ENCODE results near the gene INPP5B.
"Not testable (repeated sequence)": the region's sequence is repeated elsewhere in the genome, so short reads cannot be mapped to it uniquely, and the experiment has no call there.

Gene INPP5B

DNA sequence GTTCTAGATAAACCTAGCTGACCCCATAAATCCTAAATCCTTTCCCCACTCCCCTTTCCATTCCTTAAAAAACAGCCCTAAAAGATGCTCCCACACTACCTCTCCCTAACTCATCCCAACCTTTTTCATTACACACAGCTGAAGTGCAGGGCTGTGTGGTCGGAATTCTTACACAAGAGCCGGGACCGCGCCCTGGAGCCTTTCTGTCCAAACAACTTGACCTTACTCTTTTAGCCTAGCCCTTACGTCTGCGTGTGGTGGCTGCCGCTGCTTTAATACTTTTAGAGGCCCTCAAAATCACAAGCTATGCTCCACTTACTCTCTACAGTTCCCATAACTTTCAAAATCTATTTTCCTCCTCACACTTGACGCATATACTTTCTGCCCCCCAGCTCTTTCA is 36.0 kb downstream of the INPP5B start:
- H3K4me1 Mint-ChIP-seq, H3K27me3 Mint-ChIP-seq, H3K27ac Mint-ChIP-seq, ATAC-seq, H3K4me3 Mint-ChIP-seq, DNase-seq: not testable (repeated sequence)
- Mint-ChIP-seq H3K9me3 (peaks cover 18% of the 10 kb centered on the region), H3K36me3 (ENCODE audit: low read depth) (peaks cover 26% of the 10 kb centered on the region)

DNA sequence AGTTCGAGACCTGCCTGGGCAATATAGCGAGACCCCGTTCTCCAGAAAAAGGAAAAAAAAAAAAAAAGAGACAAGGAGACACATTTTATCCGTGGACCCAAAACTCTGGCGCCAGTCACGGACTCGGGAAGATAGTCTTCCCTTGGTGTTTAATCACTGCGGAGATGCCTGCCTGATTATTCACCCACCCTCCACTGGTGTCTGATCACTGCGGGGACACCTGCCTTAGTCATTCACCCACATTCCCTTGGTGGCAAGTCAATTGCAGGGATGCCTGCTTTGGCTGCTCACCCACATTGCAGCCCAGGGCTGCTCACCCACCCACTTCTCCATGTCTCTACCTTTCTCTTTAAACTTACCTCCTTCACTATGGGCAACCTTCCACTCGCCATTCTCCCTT is 38.3 kb downstream of the INPP5B start:
- H3K9me3 Mint-ChIP-seq, result peaks cover 18% of the 10 kb centered on the region
- H3K4me3 Mint-ChIP-seq, H3K27me3 Mint-ChIP-seq, ATAC-seq, H3K27ac Mint-ChIP-seq, DNase-seq, H3K4me1 Mint-ChIP-seq: not testable (repeated sequence)
- peaks cover 32% of the 10 kb centered on the region for H3K36me3 Mint-ChIP-seq (ENCODE audit: low read depth)

DNA sequence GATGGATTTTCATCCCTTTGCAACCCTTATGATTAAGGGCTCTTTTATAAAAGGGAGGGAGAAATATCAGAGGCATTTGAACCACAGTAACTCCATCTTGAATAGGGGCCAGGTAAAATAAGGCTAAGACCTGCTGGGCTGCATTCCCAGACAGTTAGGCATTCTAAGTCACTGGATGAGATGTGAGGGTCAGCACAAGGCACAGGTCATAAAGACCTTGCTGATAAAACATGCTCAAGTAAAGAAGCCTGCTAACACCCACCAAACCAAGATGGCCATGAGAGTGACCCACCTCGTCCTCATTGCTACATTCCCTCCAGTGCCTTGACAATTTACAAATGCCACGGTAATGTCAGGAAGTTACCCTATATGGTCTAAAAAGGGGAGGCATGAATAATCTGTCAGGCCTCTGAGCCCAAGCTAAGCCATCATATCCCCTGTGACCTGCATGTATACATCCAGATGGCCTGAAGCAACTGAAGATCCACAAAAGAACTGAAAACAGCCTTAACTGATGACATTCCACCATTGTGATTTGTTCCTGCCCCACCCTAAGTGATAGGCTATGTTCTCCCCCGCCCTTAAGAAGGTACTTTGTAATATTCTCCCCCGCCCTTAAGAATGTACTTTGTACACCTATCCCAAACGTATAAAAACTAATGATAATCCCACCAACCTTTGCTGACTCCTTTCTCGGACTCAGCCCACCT is 39.3 kb downstream of the INPP5B start:
- peaks cover 18% of the 10 kb centered on the region for H3K9me3 Mint-ChIP-seq
- not testable (repeated sequence) for DNase-seq, ATAC-seq, H3K27ac Mint-ChIP-seq, H3K4me1 Mint-ChIP-seq, H3K4me3 Mint-ChIP-seq, H3K27me3 Mint-ChIP-seq
- H3K36me3 Mint-ChIP-seq (ENCODE audit: low read depth), result peaks cover 32% of the 10 kb centered on the region

DNA sequence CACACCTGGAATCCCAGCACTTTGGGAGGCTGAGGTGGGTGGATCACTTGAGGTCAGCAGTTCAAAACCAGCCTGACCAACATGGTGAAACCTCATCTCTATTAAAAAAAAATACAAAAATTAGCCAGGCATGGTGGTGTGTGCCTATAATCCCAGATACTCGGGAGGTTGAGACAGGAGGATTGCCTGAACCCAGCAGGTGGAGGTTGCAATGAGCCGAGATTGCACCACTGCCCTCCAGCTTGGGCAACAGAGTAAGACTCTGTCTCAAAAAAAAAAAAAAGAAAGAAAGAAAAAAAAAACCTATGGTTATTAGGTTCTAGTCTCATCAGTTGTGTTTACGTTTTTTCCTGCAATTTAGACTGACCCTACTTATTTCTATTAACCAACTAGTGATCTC is 40.3 kb downstream of the INPP5B start:
- Mint-ChIP-seq H3K36me3 (ENCODE audit: low read depth) (peaks cover 36% of the 10 kb centered on the region), H3K9me3 (peaks cover 18% of the 10 kb centered on the region), H3K4me1 (peaks cover 12% of the 10 kb centered on the region)
- not testable (repeated sequence) for ATAC-seq, H3K27me3 Mint-ChIP-seq, DNase-seq, H3K27ac Mint-ChIP-seq, H3K4me3 Mint-ChIP-seq

DNA sequence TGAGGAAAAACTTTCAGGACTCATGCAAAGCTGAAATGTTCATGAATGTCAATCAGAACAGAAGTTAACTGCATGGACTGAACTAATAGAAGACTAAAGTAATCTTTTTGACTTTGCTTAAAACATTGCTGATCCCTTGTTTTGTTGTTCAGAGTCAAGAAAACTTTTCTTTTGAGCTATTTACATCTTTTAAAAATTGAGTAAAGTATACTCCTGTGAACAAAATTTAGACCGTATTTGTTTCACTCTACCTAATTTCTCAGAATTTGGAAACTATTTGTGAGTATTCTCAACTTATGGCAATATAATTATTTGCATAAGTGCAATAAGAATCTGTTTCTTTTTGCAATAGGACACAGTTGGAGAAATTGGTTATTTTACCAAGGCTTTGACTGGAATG is 41.1 kb downstream of the INPP5B start:
- DNase-seq (no peak), ATAC-seq (no peak)
- Mint-ChIP-seq H3K27ac (no peak overlapping the region), H3K4me1 (peaks cover 20% of the 10 kb centered on the region), H3K9me3 (peaks cover 18% of the 10 kb centered on the region), H3K27me3 (no peaks in the 10 kb centered on the region), H3K4me3 (no peak overlapping the region), H3K36me3 (ENCODE audit: low read depth) (peaks cover 41% of the 10 kb centered on the region)

DNA sequence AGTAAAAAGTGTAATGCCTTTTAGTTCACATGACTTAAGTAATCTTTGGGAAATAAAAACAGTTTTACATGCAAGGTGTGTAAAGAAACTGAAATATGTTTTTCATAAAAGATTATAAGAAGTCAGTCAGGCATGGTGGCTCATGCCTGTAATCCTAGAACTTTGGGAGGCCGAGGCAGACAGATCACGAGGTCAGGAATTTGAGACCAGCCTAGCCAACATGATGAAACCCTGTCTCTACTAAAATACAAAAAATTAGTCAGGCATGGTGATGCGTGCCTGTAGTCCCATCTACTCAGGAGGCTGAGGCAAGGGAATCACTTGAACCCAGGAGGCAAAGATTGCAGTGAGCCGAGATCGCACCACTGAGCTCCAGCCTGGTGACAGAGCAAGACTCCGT is 42.9 kb downstream of the INPP5B start:
- not testable (repeated sequence) for DNase-seq, ATAC-seq, H3K27me3 Mint-ChIP-seq, H3K4me3 Mint-ChIP-seq, H3K27ac Mint-ChIP-seq
- Mint-ChIP-seq H3K9me3 (peaks cover 16% of the 10 kb centered on the region), H3K4me1 (peaks cover 22% of the 10 kb centered on the region), H3K36me3 (ENCODE audit: low read depth) (peaks cover 39% of the 10 kb centered on the region)

DNA sequence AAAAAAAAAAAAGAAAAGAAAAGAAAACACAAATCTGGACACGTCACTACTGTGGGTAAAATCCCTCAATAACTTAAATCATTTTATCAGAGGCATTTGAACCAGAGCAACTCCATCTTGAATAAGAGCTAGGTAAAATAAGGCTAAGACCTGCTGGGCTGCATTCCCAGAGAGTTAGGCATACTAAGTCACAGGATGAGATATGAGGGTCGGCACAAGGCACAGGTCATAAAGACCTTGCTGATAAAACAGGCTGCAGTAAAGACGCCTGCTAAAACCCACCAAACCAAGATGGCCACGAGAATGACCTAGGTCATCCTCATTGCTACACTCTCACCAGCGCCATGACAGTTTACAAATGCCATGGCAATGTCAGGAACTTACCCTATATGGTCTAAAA is 43.9 kb downstream of the INPP5B start:
- Mint-ChIP-seq H3K9me3 (peaks cover 10% of the 10 kb centered on the region), H3K27me3 (no peaks in the 10 kb centered on the region), H3K4me3 (no peak overlapping the region), H3K4me1 (peaks cover 22% of the 10 kb centered on the region), H3K36me3 (ENCODE audit: low read depth) (peaks cover 31% of the 10 kb centered on the region), H3K27ac (no peak overlapping the region)
- ATAC-seq, result no peak
- DNase-seq, result no peak

DNA sequence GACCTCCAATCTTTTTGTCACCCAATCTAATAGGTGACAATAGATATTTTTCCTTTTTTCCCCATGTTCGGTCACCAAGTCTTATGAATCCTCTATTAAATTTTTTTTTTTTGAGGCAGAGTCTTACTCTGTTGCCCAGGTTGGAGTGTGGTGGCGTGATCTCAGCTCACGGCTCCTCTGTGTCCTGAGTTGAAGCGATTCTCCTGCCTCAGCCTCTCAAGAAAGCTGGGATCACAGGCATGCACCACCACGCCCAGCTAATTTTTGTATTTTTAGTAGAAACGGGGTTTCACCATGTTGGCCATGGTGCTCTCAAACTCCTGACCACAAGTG is 45.0 kb downstream of the INPP5B start:
- ATAC-seq (no peak), DNase-seq (no peak)
- Mint-ChIP-seq H3K4me3 (peak overlapping the region; percentile 45), H3K4me1 (peaks cover 22% of the 10 kb centered on the region), H3K27me3 (no peaks in the 10 kb centered on the region), H3K9me3 (peaks cover 3% of the 10 kb centered on the region), H3K27ac (peak overlapping the region; percentile 93), H3K36me3 (ENCODE audit: low read depth) (peaks cover 22% of the 10 kb centered on the region)

DNA sequence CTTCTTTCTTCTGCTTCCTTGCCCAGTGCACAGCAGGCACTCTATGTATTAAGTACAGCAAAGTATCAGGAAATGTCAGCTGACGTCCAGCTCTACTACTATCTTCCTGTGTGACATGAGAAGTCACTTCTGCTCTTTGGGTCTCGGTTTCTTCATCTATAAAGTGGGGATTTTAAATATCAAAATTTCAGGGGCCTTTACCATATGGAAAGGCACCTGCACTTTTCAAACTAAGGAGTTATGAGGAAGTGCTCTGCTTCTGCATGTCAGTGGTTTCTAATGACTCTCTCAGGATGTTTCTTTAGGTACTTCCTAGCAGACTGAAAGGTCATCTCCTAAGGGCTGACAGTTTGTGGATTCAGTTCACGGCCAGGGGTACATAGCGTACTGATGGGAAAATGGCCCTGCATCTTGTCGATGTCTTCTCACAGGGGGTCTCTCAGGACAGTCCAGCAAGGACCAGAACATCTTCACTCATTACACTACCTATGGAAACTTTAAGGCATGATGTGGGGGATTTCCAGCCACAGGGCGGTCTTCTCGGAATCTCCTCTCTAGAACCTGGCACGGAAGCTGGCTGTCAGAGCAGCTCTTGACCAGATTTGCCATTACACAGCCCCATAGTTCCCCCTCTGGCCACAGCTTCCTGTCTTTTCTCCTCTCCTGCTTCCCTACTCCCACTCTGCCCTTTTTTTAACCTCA is 45.5 kb downstream of the INPP5B start:
- Mint-ChIP-seq H3K27ac (peak overlapping the region; percentile 93), H3K4me3 (peak overlapping the region; percentile 45), H3K4me1 (peaks cover 22% of the 10 kb centered on the region), H3K9me3 (no peaks in the 10 kb centered on the region), H3K27me3 (no peaks in the 10 kb centered on the region), H3K36me3 (ENCODE audit: low read depth) (peaks cover 19% of the 10 kb centered on the region)
- ATAC-seq (peak; percentile 75), DNase-seq (peak; percentile 31)

DNA sequence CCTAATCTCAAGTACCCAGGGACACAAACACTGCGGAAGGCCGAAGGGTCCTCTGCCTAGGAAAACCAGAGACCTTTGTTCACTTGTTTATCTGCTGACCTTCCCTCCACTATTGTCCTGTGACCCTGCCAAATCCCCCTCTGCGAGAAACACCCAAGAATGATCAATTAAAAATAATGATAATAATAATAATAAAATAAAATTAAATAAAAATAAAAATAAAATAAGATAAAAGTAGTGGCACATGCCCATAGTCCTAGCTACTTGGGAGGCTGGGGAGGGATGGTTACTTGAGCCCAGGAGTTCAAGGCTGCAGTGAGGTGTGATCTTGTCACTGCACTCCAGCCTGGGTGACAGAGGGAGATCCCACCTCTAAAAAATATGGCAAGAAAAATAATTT is 49.3 kb downstream of the INPP5B start:
- not testable (repeated sequence) for ATAC-seq, DNase-seq, H3K27ac Mint-ChIP-seq, H3K4me3 Mint-ChIP-seq, H3K27me3 Mint-ChIP-seq, H3K9me3 Mint-ChIP-seq
- Mint-ChIP-seq H3K36me3 (ENCODE audit: low read depth) (peaks cover 13% of the 10 kb centered on the region), H3K4me1 (peaks cover 17% of the 10 kb centered on the region)

DNA sequence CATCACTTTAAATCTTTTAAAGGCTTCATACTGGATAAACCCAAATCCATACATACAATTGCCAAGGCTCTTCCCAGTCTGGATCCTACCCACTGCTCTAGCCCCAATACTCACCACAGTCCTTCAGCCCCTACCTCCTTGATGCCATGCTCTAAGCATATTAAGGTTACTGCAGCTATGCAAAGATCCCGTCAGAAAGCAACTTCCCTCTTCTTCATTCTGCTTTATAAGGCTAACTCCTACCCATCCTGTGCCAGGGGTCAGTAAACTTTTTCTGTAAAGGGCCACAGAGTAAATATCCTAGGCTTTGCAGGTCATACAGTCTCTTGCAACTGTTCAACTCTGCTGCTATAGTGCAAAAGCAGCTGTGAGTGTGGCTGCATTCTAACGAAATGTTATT is 53.2 kb downstream of the INPP5B start:
- Mint-ChIP-seq H3K27me3 (no peaks in the 10 kb centered on the region), H3K9me3 (no peaks in the 10 kb centered on the region), H3K27ac (peak overlapping the region; percentile 14), H3K4me1 (peaks cover 6% of the 10 kb centered on the region), H3K36me3 (ENCODE audit: low read depth) (peaks cover 10% of the 10 kb centered on the region), H3K4me3 (no peak overlapping the region)
- ATAC-seq (no peak), DNase-seq (no peak)

DNA sequence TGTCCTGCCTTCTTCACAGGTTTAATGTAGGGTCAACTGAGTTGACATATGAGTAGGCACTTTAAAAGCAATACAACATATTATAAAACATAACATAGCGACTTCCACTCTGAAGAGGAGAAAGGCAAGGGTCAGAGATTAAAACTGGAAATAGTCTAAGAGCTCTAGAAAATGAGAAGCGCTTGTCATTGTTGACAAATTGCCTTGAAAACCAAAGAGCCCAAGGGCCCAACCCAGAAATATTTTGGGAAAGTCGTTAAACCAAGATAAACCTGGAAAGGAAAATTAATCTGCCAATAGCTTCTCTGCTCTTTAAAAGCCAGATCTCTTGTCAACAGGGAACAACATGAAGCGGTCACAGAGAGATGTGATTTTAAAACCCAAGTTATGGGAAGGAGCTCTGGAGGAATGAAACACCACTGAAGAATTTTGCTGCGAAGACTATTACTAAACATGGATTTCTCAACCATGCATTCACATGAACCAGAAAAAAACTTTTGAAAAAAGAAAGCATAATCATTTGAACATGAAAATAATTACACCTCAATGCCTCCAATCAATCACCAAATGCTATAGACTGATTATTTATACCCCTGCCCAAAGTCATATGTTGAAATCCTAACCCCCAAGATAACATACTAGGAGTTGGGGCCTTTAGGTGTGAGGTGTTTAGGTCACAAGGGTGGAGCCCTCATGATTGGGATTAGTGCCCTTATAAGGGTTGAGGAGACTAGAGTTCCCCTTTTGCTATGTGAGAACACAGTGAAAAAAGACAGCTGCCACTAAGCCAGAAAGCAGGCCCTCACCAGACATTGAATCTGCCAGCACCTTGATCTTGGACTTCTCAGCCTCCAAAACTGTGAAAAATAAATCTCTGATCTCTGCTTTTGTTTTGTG is 54.5 kb downstream of the INPP5B start:
- no peak for DNase-seq
- Mint-ChIP-seq H3K27ac (no peak overlapping the region), H3K4me3 (no peak overlapping the region), H3K36me3 (ENCODE audit: low read depth) (peaks cover 17% of the 10 kb centered on the region), H3K9me3 (no peaks in the 10 kb centered on the region), H3K27me3 (no peaks in the 10 kb centered on the region), H3K4me1 (peaks cover 6% of the 10 kb centered on the region)
- ATAC-seq, result no peak

DNA sequence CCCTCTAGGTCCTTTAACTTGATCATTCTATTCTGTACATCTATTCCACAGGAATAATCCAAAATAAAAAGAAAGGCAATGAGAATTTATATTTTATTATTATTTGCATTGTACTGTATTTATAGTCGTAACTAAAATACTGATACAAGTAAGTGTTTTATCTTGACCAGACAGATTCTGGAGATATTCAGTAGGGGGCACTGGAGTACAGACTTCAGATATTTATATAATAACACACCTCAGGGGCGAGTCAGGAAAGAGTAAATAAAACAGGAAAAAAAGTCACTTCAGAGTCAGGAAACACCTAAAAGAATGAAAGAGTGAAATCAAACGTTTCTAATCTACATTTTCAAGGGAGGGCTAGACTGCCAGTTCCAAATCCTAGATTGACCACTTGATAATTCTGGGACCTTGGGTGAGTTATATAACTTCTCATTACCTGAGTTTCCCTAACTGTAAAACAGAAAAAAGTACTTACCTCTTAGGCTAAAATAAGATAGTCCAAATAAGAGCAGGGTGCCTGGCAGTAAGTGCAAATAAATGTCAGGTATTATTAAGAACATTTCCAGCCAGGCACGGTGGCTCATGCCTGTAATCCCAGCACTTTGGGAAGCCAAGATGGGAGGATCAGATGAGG is 56.4 kb downstream of the INPP5B start:
- peaks cover 6% of the 10 kb centered on the region for H3K4me1 Mint-ChIP-seq
- peaks cover 30% of the 10 kb centered on the region for H3K36me3 Mint-ChIP-seq (ENCODE audit: low read depth)
- no peaks in the 10 kb centered on the region for H3K27me3 Mint-ChIP-seq
- H3K4me3 Mint-ChIP-seq, result no peak overlapping the region
- ATAC-seq, result peak; percentile 43
- DNase-seq, result no peak
- H3K27ac Mint-ChIP-seq, result no peak overlapping the region
- H3K9me3 Mint-ChIP-seq, result no peaks in the 10 kb centered on the region

DNA sequence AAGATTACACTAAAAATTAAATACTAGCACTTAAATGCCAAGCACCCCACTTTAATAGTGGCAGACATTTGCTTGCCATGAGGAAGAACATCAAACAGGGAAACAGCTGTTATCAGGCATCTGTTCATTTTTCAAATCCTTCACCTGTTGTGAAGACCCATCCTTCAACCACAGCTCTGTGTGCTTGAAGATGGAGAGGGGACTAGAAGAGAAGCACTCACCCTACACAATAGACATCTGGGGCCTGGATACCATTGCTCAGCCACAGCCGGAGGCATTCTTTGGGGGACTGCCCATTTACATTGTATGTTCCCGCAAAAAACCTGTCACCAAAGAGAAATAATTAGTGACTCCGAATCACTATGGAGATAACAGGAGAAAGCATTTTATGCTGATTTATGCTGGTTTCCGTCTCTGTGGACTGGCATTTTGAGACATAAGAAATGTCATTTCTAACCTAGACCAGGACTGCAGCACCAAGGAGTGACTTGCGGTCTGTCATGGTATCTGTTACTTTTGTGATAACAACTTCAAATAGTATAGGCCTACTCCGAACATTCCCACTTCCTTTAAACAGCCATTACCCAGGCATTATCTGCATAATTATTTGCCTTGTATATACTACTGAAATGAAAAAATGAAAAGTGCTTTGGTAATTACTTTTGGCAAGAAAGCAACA is 58.7 kb downstream of the INPP5B start:
- Mint-ChIP-seq H3K27me3 (no peaks in the 10 kb centered on the region), H3K4me1 (peaks cover 10% of the 10 kb centered on the region), H3K36me3 (ENCODE audit: low read depth) (peaks cover 39% of the 10 kb centered on the region), H3K27ac (no peak overlapping the region), H3K9me3 (no peaks in the 10 kb centered on the region), H3K4me3 (no peak overlapping the region)
- DNase-seq (no peak), ATAC-seq (no peak)
